GM12892 (cell line): Measurements from ENCODE around the gene ZNF565.

Source experiments
- POLR2A ChIP-seq: IDR thresholded peaks from 2 replicates; pipeline ENCODE4 v1.6.1; 2011; ENCODE audit warnings: low read depth, low read length, control low read depth
- POLR2AphosphoS5 ChIP-seq: IDR thresholded peaks from 2 replicates; pipeline ENCODE4 v1.6.1; 2011; ENCODE audit warnings: low read depth, low read length, control low read depth

GRCh38 chr19:36152352-36153091 is 61.9 kb downstream of the ZNF565 start, which contains the start of gene COX7A1:
- no peak for TF ChIP-seq POLR2A
- no peak for TF ChIP-seq POLR2AphosphoS5
